Measurements from ENCODE around the gene INO80D. TPM values are rescaled to one million over a fixed set of nuclear protein-coding genes. Genes with fewer than 3 reads are reported as not detected.
A peak's percentile ranks its signal among the peaks of the same experiment; 100 is the strongest.

The INO80D gene
- total RNA-seq, 4 donors from 2014 or later = 20.8 to 102 (median 56.4) TPM

DNA sequence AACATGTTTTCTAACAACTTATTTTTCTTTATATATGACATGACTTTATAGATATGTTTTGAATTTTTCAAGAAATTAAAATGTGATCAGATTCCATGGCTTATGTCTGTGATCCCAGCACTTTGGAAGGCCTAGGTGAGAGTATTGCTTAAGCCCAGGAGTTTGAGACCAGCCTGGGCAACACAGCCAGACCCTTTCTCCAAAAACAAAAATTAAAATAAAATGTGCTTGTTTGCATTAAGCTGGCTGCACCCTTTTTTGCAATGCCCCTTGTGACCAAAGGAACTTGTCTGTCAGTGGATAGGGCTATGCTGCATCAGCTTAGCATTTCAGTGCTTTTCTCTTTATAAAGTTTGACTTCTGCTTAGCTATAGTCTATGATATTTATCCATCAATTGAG lies 2.3 kb upstream of the INO80D start:
- Histone ChIP-seq H3K36me3 (peaks cover 0 to 6% (median 0%) of the 10 kb centered on the region in 3 donors), H3K4me1 (no peaks in the 10 kb centered on the region), H3K27me3 (no peaks in the 10 kb centered on the region), H3K4me3 (no peak overlapping the region), H3K27ac (no peak overlapping the region), H3K9me3 (no peaks in the 10 kb centered on the region)
- no peak for DNase-seq
- TF ChIP-seq, protein P1, sequence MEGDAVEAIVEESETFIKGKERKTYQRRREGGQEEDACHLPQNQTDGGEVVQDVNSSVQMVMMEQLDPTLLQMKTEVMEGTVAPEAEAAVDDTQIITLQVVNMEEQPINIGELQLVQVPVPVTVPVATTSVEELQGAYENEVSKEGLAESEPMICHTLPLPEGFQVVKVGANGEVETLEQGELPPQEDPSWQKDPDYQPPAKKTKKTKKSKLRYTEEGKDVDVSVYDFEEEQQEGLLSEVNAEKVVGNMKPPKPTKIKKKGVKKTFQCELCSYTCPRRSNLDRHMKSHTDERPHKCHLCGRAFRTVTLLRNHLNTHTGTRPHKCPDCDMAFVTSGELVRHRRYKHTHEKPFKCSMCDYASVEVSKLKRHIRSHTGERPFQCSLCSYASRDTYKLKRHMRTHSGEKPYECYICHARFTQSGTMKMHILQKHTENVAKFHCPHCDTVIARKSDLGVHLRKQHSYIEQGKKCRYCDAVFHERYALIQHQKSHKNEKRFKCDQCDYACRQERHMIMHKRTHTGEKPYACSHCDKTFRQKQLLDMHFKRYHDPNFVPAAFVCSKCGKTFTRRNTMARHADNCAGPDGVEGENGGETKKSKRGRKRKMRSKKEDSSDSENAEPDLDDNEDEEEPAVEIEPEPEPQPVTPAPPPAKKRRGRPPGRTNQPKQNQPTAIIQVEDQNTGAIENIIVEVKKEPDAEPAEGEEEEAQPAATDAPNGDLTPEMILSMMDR (IDR thresholded peaks at IDR 0.05) = no peak
- no peak for TF ChIP-seq POLR2A (IDR thresholded peaks at IDR 0.05)

DNA sequence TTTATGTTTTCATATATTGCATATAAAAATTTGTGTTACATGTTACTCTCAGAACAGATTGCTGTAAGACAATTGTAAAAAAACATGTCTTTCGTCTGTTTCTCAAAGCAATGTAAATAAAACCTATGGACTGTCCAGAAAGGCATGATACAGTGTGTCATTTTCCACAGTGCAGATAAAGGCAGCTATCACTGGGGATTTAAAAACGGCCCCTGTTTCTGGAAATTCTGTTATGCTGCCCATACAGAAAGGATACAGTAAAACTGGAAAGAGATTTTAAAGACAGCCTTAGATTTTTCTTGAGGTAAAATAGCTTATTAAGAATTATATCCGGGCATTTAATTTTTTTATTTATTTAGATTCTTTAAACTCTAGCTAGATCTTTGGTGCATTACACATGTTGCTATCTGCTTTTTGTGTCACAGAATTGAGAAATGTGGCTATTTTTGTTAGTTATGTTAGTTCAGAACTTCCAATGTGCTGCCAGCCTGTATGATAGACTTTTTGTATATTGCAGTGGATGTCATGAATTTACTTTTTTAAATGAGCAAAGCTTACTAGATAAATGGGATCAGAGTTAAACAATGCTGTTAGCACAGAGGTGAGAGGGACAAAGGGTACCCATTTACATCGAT lies 859 bp upstream of the INO80D start:
- Histone ChIP-seq H3K27ac (peak overlapping the region; percentile 96 to 99 (median 98)), H3K27me3 (no peaks in the 10 kb centered on the region), H3K36me3 (peaks cover 0 to 6% (median 0%) of the 10 kb centered on the region in 3 donors), H3K4me3 (peak overlapping the region; percentile 78 to 92 (median 85)), H3K4me1 (no peaks in the 10 kb centered on the region), H3K9me3 (no peaks in the 10 kb centered on the region)
- TF ChIP-seq POLR2A (IDR thresholded peaks at IDR 0.05) = no peak
- TF ChIP-seq, protein P1 (IDR thresholded peaks at IDR 0.05) = no peak
- no peak for DNase-seq

DNA sequence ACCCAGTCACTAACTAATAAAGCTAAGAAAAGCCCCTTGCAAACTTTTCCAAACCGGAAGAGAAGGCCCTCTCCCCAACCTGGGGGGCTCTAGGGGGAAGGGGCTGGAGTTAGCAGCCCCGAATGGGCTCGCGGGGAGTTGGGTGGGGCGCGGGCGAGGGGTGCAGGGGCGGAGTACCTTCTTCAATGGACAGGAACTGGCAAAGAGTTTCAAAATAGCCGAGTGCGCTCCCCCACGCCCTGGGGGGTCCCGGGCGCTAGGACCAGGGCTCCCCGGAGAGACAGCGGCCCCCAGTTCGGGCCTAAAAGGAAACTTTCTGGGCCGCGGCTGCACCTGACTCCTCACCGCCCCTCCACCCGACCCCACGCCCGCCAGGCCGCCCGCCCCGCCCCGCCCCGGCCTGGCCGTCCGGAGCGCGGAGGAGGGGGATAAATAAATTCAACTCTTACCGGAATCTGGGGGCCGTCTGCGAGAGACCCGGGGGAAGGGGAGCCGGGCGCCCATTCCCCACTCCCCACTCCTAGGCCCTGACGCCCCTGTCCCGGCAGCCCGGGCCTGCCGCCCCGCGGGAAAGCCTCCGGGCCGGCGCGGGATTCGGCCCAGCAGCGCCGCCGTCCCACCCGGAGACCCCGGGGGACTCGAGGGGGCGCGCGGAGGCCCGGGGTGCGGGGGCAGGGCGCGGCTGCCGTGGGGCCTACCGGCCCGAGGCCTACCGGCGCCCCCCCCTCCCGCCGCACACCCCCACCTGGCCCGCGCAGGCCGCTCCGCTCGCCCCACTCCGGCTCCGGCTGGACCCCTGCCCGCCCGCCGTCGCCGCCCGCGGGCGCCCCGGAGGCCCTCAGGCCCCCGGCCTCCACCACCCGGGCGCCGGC lies 868 bp downstream of the INO80D start:
- H3K4me1 ChIP-seq = no peaks in the 10 kb centered on the region
- no peak for TF ChIP-seq POLR2A (IDR thresholded peaks at IDR 0.05)
- TF ChIP-seq, protein P1 (IDR thresholded peaks at IDR 0.05) = no peak

DNA sequence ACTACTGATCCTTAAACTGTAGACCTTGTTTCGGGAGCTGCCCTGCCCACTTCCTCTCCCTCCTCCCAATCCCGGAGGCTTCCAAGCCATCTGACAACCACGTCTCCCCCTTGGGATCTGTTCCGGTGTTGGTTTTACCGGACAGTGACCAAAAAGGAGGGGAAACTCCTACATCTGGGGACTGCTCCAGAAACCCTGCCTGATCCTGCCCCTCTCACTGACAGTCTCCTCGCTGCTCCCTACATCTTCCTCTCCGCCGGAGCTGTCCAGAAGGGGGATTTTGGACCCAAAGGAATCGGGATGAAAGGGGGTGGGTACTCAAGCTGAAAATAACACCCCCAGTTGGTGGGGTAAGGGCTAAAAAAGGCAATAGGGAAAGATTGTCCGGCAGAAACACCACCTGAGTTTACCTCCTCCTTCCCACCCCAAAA lies 1.5 kb downstream of the INO80D start:
- TF ChIP-seq, protein P1 (IDR thresholded peaks at IDR 0.05) = no peak
- TF ChIP-seq POLR2A (IDR thresholded peaks at IDR 0.05) = peak; percentile 20 to 42
- peak overlapping the region; percentile 78 to 92 (median 85) for H3K4me3 ChIP-seq
- H3K4me1 ChIP-seq = peaks cover 0 to 4% (median 0%) of the 10 kb centered on the region in 4 donors
- H3K27me3 ChIP-seq = no peaks in the 10 kb centered on the region
- DNase-seq = peak; percentile 32 to 69 (median 63)
- peak overlapping the region; percentile 96 to 99 (median 98) for H3K27ac ChIP-seq
- H3K36me3 ChIP-seq = no peaks in the 10 kb centered on the region
- H3K9me3 ChIP-seq = no peaks in the 10 kb centered on the region

More for the DNA sequence above, 868 bp downstream of the INO80D start:
- Histone ChIP-seq H3K36me3 (no peaks in the 10 kb centered on the region), H3K27ac (peak overlapping the region; percentile 96 to 99 (median 98)), H3K4me3 (peak overlapping the region; percentile 78 to 92 (median 85)), H3K9me3 (no peaks in the 10 kb centered on the region), H3K27me3 (no peaks in the 10 kb centered on the region)
- DNase-seq = peak; percentile 26 to 77 (median 59)

DNA sequence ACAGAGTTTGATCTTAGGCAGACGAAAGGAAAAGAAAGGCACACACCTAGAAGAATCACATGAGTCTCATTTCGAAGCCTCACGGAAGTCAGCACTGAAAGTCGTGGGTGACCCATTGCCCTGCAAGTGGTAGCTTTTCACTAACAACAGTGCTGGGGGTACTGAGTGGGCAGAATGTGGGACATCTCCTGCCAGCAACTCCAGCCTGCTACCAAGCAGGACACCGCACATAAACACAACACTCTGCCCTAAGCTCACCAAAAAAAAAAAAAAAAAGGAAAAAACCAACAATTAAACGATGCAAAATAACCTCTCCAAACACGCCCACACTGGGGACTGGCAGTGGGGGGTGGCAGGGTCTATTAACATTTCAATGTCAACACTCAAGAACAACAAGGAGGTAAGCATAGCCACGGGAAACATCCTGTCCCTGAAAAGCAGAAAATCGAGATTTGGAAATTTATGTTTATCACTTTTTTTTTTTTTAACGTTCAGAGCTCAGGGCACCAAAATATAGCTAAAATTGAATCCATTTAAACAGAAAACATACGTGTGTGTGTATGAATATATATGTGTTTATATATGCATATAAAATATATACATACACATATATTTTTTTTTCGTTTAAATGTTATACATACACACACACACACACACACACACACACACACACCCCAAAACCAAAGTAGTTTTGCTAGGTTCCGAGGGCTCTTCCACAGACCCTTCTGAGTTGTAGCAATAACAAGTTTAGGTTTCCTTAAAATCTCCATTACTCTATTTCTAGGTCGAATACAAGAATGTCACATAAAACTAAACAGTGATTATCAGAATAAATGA lies 2.2 kb downstream of the INO80D start:
- H3K27me3 ChIP-seq = no peaks in the 10 kb centered on the region
- peaks cover 0 to 4% (median 0%) of the 10 kb centered on the region in 4 donors for H3K4me1 ChIP-seq
- peak overlapping the region; percentile 96 to 99 (median 98) for H3K27ac ChIP-seq
- H3K9me3 ChIP-seq = no peaks in the 10 kb centered on the region
- peak; percentile 29 to 69 (median 50) for DNase-seq
- H3K4me3 ChIP-seq = peak overlapping the region; percentile 78 to 92 (median 85)
- H3K36me3 ChIP-seq = no peaks in the 10 kb centered on the region
- TF ChIP-seq, protein P1 (IDR thresholded peaks at IDR 0.05) = no peak
- no peak for TF ChIP-seq POLR2A (IDR thresholded peaks at IDR 0.05)

Measured in Peyer's patch (tissue), 4 donors.